Activated naive CD8-positive, alpha-beta T cell (primary cell): ENCODE measurements around the gene HMGB3.
A peak's percentile ranks its signal among the peaks of the same experiment; 100 is the strongest.
"Not testable (repeated sequence)": the region's sequence is repeated elsewhere in the genome, so short reads cannot be mapped to it uniquely, and the experiment has no call there.

Source experiments
- H3K27ac Mint-ChIP-seq: one replicate; pipeline ENCODE4 v1.8.0; 2021; ENCODE audit warnings: mixed read lengths
- H3K27me3 Mint-ChIP-seq: one replicate; pipeline ENCODE4 v1.8.0; 2021; ENCODE audit warnings: mixed read lengths
- H3K36me3 Mint-ChIP-seq: one replicate; pipeline ENCODE4 v1.8.0; 2021; ENCODE audit warnings: mixed read lengths
- H3K4me1 Mint-ChIP-seq: one replicate; pipeline ENCODE4 v1.8.0; 2021; ENCODE audit warnings: low read depth, mixed read lengths
- H3K4me3 Mint-ChIP-seq: one replicate; pipeline ENCODE4 v1.8.0; 2021; ENCODE audit warnings: mild to moderate bottlenecking, mixed read lengths
- H3K9me3 Mint-ChIP-seq: one replicate; pipeline ENCODE4 v1.8.0; 2021; ENCODE audit warnings: low read depth, mixed read lengths

The HMGB3 gene

GRCh38 chrX:150982788-150983520, at the start of gene HMGB3:
TSS of gene HMGB3 (plus strand) at chrX:150983335. CDS start at chrX:150985600, 2,265 bp downstream.
- Mint-ChIP-seq H3K27ac (no peak within 1 kb of the TSS), H3K27me3 (peaks cover 2% of the 10 kb centered on the region), H3K9me3 (no peaks in the 10 kb centered on the region), H3K4me1 (peaks cover 10% of the 10 kb centered on the region), H3K36me3 (peaks cover 2% of the 10 kb centered on the region), H3K4me3 (peak within 1 kb of the TSS; percentile 70)

- no peaks in the 10 kb centered on the region for H3K36me3 Mint-ChIP-seq
- no peaks in the 10 kb centered on the region for H3K4me1 Mint-ChIP-seq
- H3K27me3 Mint-ChIP-seq, result no peaks in the 10 kb centered on the region
- no peak overlapping the region for H3K27ac Mint-ChIP-seq
- H3K4me3 Mint-ChIP-seq, result no peak overlapping the region
- no peaks in the 10 kb centered on the region for H3K9me3 Mint-ChIP-seq
These were observed 49.2 kb upstream of the HMGB3 start for GRCh38 chrX:150933945-150934350.

- Mint-ChIP-seq H3K36me3 (no peaks in the 10 kb centered on the region), H3K27me3 (no peaks in the 10 kb centered on the region), H3K4me1 (no peaks in the 10 kb centered on the region), H3K4me3 (no peak overlapping the region), H3K9me3 (no peaks in the 10 kb centered on the region), H3K27ac (no peak overlapping the region)
These were observed 48.7 kb upstream of the HMGB3 start for GRCh38 chrX:150934453-150934852.

- H3K27me3 Mint-ChIP-seq, result no peaks in the 10 kb centered on the region
- no peak overlapping the region for H3K4me3 Mint-ChIP-seq
- H3K27ac Mint-ChIP-seq, result no peak overlapping the region
These were observed 47.7 kb upstream of the HMGB3 start for GRCh38 chrX:150935467-150935866.

GRCh38 chrX:150936556-150936955, 46.6 kb upstream of the HMGB3 start:
- H3K27ac Mint-ChIP-seq, result no peak overlapping the region
- H3K27me3 Mint-ChIP-seq, result no peaks in the 10 kb centered on the region
- H3K36me3 Mint-ChIP-seq, result no peaks in the 10 kb centered on the region
- no peak overlapping the region for H3K4me3 Mint-ChIP-seq
- no peaks in the 10 kb centered on the region for H3K9me3 Mint-ChIP-seq
- no peaks in the 10 kb centered on the region for H3K4me1 Mint-ChIP-seq

More at GRCh38 chrX:150935467-150935866, 47.7 kb upstream of the HMGB3 start:
- Mint-ChIP-seq H3K36me3 (no peaks in the 10 kb centered on the region), H3K4me1 (no peaks in the 10 kb centered on the region), H3K9me3 (no peaks in the 10 kb centered on the region)

GRCh38 chrX:150940844-150941495, 42.2 kb upstream of the HMGB3 start:
- no peaks in the 10 kb centered on the region for H3K4me1 Mint-ChIP-seq
- H3K9me3 Mint-ChIP-seq, result no peaks in the 10 kb centered on the region
- no peaks in the 10 kb centered on the region for H3K36me3 Mint-ChIP-seq
- no peak overlapping the region for H3K4me3 Mint-ChIP-seq
- H3K27ac Mint-ChIP-seq, result no peak overlapping the region
- H3K27me3 Mint-ChIP-seq, result no peaks in the 10 kb centered on the region

GRCh38 chrX:150941580-150941979, 41.6 kb upstream of the HMGB3 start:
- H3K27me3 Mint-ChIP-seq, result no peaks in the 10 kb centered on the region
- H3K36me3 Mint-ChIP-seq, result no peaks in the 10 kb centered on the region
- H3K4me1 Mint-ChIP-seq, result no peaks in the 10 kb centered on the region
- no peak overlapping the region for H3K4me3 Mint-ChIP-seq
- no peaks in the 10 kb centered on the region for H3K9me3 Mint-ChIP-seq
- no peak overlapping the region for H3K27ac Mint-ChIP-seq

GRCh38 chrX:150942942-150943594, 40.1 kb upstream of the HMGB3 start:
- Mint-ChIP-seq H3K27me3 (no peaks in the 10 kb centered on the region), H3K9me3 (no peaks in the 10 kb centered on the region), H3K4me1 (no peaks in the 10 kb centered on the region), H3K4me3 (no peak overlapping the region), H3K36me3 (no peaks in the 10 kb centered on the region), H3K27ac (no peak overlapping the region)

GRCh38 chrX:150944233-150944632, 38.9 kb upstream of the HMGB3 start:
- Mint-ChIP-seq H3K4me3 (no peak overlapping the region), H3K4me1 (no peaks in the 10 kb centered on the region), H3K27me3 (no peaks in the 10 kb centered on the region), H3K27ac (no peak overlapping the region), H3K9me3 (no peaks in the 10 kb centered on the region), H3K36me3 (no peaks in the 10 kb centered on the region)

- H3K27me3 Mint-ChIP-seq, result peaks cover 3% of the 10 kb centered on the region
- H3K27ac Mint-ChIP-seq, result no peak overlapping the region
- no peaks in the 10 kb centered on the region for H3K4me1 Mint-ChIP-seq
- peaks cover 5% of the 10 kb centered on the region for H3K9me3 Mint-ChIP-seq
- H3K36me3 Mint-ChIP-seq, result no peaks in the 10 kb centered on the region
- no peak overlapping the region for H3K4me3 Mint-ChIP-seq
These were observed 28.2 kb upstream of the HMGB3 start for GRCh38 chrX:150954951-150955350.

- Mint-ChIP-seq H3K27me3 (peaks cover 3% of the 10 kb centered on the region), H3K4me1 (no peaks in the 10 kb centered on the region), H3K4me3 (no peak overlapping the region), H3K27ac (no peak overlapping the region), H3K9me3 (peaks cover 5% of the 10 kb centered on the region), H3K36me3 (no peaks in the 10 kb centered on the region)
These were observed 27.5 kb upstream of the HMGB3 start for GRCh38 chrX:150955590-150955989.

- no peaks in the 10 kb centered on the region for H3K4me1 Mint-ChIP-seq
- peaks cover 5% of the 10 kb centered on the region for H3K9me3 Mint-ChIP-seq
- H3K27me3 Mint-ChIP-seq, result peaks cover 3% of the 10 kb centered on the region
- no peak overlapping the region for H3K4me3 Mint-ChIP-seq
- H3K27ac Mint-ChIP-seq, result no peak overlapping the region
- no peaks in the 10 kb centered on the region for H3K36me3 Mint-ChIP-seq
These were observed 25.0 kb upstream of the HMGB3 start for GRCh38 chrX:150958177-150958576.

- no peak overlapping the region for H3K27ac Mint-ChIP-seq
- H3K27me3 Mint-ChIP-seq, result peaks cover 3% of the 10 kb centered on the region
- peaks cover 5% of the 10 kb centered on the region for H3K9me3 Mint-ChIP-seq
- H3K4me1 Mint-ChIP-seq, result no peaks in the 10 kb centered on the region
- H3K4me3 Mint-ChIP-seq, result no peak overlapping the region
- H3K36me3 Mint-ChIP-seq, result no peaks in the 10 kb centered on the region
These were observed 23.6 kb upstream of the HMGB3 start for GRCh38 chrX:150959557-150959956.

GRCh38 chrX:150961631-150962030, 21.5 kb upstream of the HMGB3 start:
- Mint-ChIP-seq H3K27me3 (no peaks in the 10 kb centered on the region), H3K4me1 (no peaks in the 10 kb centered on the region), H3K27ac (no peak overlapping the region), H3K4me3 (no peak overlapping the region), H3K36me3 (no peaks in the 10 kb centered on the region), H3K9me3 (no peaks in the 10 kb centered on the region)

- not testable (repeated sequence) for H3K9me3 Mint-ChIP-seq, H3K36me3 Mint-ChIP-seq, H3K4me1 Mint-ChIP-seq
These were observed 18.7 kb upstream of the HMGB3 start for GRCh38 chrX:150964416-150964815.

More at GRCh38 chrX:150964416-150964815, 18.7 kb upstream of the HMGB3 start:
- not testable (repeated sequence) for H3K4me3 Mint-ChIP-seq, H3K27me3 Mint-ChIP-seq, H3K27ac Mint-ChIP-seq
